HG03064 (cell line): ENCODE data around the gene TIMP2.
"Not testable (repeated sequence)": the region's sequence is repeated elsewhere in the genome, so short reads cannot be mapped to it uniquely, and the experiment has no call there.

Source experiments
- ATAC-seq: cut with Tn5 transposase; IDR thresholded peaks from one replicate; pipeline ENCODE4 v1.9.1; 2021; ENCODE audit warnings: low read depth; ENCODE audit not compliant: unreplicated experiment

The TIMP2 gene

DNA sequence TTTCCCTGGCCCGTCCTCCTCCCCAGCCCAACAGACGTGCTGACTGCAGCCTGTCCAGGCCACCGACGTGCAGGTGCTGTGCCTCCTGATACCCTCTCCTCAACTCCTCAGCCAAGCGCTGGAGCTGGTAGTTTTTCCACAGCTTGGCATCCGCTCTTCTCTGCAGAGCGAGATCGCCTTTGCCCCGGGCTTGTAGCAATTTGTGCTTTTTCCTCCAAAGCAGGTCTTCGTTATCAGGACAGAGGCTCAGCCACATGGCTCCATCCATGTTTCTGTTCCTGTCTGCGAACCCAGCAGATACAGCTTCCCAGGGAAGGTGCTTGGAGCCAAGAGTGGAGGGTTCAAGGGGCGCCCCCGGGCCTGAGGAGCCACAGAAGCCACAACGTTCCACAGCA, 33.1 kb downstream of the TIMP2 start:
- no peak for ATAC-seq

DNA sequence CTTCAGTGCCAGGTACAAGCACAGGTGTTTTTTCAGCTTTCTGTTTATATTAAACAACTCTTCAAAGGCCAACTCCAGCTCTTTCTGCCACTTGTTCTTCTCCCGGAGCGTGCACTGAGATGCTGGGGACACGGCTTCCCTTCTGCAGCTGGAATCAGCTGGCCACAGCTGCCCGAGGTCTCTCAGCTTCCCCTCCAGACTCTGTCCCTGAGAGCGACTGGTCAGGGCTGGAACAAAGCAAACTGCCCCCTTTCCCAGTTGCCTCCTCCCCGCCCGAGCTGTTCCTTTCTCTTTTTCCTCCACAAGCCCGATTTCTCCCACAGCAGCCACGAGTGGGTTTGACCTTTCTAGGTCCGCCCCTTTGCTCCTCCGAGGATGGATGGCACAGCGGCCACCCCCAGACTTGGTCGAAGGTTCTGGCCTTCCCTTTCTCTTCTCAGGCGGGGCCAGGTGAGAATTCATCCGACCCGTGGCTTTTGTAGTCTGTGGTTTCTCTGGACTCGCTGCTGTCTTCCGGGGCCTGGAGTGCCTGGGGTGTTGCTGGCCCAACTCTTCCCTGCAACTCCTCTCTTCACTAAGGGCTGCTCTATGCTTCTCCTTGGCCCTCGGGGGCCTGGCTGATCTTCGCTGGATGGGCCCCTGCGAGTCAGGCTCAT, 33.7 kb downstream of the TIMP2 start:
- ATAC-seq: no peak

- no peak for ATAC-seq
These were observed 34.7 kb downstream of the TIMP2 start for GRCh38 chr17:78890498-78890897.

DNA sequence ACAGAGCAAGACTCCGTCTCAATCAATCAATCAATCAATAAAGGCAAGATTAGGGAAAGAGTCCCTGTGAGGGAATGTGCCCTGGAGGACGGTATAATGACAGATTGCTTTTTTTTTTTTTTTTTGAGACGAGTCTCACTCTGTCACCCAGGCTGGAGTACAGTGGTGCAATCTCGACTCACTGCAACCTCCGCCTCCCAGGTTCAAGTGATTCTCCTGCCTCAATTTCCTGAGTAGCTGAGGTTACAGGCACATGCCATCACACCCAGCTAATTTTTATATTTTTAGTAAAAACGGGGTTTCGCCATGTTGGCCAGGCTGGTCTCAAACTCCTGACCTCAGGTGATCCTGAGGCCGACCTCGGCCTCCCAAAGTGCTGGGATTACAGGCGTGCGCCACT, 35.1 kb downstream of the TIMP2 start:
- ATAC-seq: not testable (repeated sequence)

DNA sequence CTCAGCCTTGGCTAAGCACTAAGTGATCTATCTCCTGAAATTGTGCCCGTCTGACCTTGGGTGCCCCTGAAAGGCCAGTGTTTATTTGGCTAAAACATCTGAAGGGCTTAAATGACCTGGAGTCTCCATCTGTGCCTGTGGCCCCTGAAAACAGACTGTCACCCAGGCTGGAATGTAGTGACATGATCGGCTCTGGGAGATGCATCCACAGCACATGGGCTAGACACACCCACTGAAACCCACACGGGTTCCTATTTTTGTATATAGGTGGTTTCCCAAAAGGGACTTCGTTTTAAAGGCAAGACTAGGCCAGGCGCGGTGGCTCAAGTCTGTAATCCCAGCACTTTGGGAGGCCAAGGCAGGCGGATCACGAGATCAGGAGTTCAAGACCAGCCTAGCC, 35.7 kb downstream of the TIMP2 start:
- ATAC-seq: no peak

DNA sequence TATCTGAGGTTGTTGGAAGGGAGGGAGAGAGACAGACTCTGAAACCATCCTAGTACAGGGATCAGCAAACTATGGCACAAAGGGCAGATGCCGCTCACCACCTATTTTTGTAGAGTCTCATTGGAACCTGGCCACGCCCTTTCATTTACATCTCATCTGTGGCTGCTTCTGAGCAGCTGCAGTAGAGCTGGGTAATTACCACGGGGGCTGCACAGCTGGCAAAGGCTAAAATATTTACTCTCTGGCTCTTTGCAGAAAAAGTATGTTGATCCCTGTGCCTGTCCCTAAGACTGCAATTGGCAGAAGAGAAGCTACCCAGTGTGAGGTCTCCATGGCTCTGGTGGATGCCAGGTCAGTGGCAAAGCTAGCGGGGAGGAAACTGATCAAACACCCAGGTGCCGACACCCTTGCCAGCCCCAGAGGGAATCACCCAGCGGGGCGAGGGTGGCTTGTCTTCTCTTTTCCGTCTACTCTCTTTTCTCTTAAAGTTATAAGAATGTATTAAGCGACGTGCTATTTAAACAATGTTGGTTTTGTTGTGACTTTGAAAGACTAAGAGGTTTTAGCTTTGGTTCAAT, 36.2 kb downstream of the TIMP2 start:
- ATAC-seq: no peak

- ATAC-seq: no peak
These were observed 38.2 kb downstream of the TIMP2 start for GRCh38 chr17:78886954-78887353.

DNA sequence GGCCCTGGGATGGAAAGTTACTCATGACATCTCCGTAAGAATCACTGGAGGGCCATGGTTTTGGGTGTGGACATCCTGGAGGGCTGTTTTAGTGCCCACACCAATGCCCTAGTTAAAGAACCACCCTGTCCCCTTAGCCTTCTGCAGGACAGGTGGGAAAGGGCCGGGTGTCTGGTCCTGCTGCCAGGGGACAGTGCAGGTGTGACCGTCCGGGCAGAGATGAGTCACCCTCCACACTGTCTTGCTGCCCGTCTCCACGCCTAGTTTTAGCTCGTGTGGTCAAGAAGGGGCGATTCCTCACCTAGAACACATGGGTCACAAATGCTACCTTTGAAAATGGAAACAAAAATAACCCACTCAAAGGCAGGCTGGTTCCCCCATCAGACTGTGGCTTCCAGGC, 39.2 kb downstream of the TIMP2 start:
- ATAC-seq: no peak

DNA sequence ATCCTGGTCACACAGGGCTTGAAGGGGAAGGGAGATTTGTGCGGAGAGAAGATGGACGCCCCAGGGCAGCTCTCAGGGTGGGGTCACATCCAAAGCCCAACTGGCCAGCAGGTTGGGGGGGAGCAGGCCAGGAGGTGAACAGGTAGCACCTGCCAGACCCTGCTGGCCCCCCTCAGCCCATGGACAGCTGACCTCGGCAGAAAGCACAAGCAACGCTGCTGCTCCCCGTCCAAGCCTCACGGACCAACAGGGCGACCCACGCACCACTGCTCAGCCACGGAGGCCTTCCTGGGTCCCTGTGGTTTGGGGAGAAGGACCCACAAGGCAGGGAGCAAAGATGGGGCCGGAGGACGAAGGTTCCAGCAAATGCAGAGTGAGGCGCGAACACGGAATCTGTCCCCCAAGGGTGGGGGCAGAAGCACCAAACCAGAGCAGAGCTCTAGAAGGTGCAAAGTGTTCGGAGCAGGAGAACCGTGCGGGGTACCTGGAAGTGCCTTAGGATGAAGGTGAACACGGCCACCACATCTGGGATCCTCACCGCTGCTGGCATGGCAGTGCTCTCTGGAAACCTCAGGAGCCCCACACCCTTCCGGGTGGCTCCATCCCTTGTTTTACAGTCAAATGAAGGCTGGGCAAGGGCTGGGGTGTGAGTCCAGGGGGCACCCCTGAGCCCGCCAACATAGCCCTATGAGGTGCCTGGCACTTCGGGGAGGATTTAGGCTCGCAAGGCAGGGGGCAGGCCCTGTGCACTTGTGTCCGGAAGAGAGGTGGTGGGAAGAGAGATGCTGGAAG, 40.1 kb downstream of the TIMP2 start:
- no peak for ATAC-seq

DNA sequence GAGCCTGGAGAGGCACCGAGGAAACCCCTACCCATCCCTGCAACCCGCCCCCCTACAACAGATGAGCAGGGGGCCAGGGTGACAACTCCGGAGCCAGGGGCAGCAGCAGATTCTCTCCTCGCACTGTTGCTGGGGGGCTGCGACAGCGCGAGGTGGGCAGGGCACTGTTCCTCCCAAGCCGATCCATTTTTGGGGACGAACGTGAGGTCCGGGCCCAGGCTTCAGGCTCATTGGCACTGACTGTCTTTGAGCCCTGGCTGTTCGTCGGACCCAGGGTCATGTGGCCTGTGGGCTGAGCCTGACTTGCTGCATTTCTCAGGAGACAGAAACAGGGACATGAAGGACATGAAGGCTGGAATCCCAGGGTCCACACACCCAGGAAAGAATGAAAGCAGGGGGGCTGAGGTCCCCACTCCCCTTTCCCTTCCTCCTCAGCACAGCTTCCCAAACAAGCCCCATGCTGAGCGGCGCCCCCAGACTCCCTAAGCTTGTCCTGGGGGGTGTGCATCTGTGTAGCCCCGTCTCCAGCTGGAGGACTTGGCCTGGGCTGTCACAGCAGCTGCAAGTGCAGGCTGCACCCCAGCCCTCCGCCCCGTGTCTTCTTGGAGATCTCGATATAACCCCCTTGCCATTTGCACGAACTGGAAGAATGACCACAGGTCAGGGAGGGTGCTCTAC, 40.9 kb downstream of the TIMP2 start:
- no peak for ATAC-seq

DNA sequence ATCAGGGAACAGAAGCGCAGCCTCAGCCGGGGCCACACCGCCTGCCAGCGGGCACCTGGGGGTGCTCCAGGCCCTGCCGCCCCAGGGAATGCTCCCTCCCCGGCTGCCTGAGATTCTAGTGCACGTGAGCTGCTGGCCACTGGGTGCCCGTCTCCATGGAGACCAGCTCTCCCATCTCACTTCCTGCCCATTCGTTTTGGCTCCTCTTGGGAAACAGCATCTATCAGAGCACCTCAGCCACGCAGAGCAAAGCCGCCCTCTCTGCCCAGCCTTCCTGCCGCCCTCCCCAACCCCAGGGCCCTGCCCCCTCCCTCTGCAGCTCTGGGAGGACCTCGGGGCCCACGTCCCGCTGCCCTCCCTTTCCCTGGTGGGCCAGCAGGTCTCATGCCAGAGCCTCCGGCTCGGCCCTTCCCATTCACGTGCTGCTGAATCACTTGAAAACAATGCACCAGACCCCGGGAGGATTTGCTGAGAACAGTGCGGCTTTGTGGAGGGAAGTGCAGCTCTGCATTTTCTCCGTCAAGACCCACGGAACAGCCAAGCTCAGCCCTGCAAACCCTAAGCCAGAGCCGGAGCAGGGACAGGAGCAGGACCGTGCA, 41.6 kb downstream of the TIMP2 start:
- no peak for ATAC-seq

- no peak for ATAC-seq
These were observed 42.1 kb downstream of the TIMP2 start for GRCh38 chr17:78883089-78883532.

GRCh38 chr17:78882540-78883088, 42.6 kb downstream of the TIMP2 start:
- ATAC-seq: no peak

DNA sequence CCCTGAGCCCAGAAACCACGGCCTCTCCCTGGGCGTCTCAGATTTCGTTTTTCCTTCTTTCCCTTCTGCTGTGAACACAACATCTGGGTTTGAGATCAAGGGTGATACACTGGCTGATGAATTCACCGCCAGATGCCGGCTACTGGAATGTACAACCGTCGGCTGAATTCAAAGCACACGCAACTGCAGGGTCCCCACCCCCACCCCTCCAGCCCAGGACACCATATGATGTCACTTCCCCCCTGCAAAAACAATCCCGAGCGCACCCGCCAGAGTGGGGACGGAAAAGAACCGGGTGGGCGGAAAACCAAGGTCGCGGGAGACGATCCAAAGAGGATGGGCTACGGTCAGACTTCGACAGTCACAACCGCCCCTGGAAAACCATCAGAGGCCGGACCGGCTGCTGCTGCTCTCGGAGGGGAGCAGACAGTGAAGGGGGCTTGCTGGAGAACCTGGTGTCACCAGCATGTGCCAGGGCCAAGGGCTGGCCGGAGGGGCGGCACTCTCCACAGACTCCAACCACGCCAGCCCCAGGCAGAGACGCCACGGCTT, 45.5 kb downstream of the TIMP2 start:
- no peak for ATAC-seq

- ATAC-seq: no peak
These were observed 46.2 kb downstream of the TIMP2 start for GRCh38 chr17:78878871-78879527.

DNA sequence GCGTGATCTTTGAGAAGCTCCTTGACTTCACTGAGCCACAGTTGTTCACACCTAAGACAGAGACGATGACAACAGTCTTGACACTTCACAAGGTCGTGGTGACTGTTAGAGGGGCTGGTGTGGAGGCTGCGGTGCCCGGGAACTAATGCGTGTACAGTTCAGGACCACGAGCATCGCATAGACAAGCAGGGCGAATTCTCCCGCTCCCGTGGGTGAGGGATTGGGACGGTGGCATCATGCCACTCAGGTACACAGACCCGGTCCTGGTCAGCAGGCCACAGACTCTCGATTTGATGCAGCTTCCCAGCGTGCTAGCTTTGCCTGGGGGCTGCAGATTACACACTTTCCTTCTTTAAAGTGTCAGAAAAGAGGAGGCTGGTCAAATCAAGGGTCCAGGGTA, 46.9 kb downstream of the TIMP2 start:
- ATAC-seq: no peak

DNA sequence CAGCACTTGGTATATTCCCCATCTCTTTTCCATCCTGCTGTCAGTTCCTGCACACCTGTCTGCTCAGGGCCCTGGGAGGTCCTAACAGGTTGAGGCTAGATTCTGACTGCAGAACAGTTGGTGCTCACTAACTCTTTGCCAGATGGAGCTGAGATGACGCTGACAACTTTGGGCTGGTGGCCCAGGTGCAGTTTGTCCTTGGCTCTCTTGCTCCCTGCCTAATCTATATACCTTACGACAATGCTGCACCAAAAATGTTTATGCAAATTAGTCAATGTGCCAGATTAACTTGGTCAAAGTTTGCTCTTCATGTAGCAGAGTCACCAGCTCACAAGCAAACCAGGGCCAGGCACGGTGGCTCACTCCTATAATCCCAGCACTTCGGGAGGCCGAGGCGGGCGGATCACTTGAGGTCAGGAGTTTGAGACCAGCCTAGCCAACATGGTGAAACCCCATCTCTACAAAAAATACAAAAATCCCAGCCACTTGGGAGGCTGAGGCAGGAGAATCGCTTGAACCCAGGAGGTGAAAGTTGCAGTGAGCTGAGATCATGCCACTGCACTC, 48.2 kb downstream of the TIMP2 start:
- not testable (repeated sequence) for ATAC-seq

- ATAC-seq: no peak
These were observed 49.0 kb downstream of the TIMP2 start for GRCh38 chr17:78876094-78876597.

DNA sequence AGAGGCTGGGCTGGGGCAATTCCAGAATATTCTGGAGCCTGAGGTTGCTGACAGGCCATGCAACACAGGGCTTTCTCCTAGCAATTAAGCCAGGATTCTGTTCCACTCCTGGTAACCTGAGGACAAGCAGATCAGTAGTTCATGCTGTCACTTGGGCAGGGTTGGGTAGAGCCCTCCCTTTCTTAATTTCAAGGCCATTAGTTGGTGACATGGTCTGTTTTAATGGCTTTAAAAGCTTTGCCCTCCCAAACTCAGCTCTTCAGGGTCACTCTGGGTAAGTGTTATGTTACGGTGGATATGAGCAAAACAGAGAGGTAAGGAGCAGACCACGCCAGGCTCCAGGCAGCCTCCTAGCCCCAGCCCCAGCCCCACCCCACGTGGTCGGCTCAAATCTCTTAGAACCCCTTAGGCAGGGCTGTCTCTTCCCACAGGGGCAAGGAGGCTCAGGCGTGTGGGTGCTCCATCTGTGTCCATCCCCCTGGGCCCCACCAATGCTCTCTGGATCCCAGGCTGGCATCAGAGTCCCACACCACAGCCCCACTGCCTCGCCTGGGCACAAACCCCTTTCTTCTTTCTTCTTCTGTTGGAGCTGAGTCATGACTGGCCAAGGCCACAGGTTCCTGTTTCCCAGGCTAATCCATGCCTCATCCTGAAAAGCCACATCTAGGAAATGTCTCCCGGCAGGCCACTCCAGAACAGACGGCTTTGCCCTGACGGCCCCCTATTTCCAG, 49.7 kb downstream of the TIMP2 start:
- ATAC-seq: no peak
